ENCODE results near the gene RALGAPB.
"Not testable (repeated sequence)": the region's sequence is repeated elsewhere in the genome, so short reads cannot be mapped to it uniquely, and the experiment has no call there.

The RALGAPB gene

DNA sequence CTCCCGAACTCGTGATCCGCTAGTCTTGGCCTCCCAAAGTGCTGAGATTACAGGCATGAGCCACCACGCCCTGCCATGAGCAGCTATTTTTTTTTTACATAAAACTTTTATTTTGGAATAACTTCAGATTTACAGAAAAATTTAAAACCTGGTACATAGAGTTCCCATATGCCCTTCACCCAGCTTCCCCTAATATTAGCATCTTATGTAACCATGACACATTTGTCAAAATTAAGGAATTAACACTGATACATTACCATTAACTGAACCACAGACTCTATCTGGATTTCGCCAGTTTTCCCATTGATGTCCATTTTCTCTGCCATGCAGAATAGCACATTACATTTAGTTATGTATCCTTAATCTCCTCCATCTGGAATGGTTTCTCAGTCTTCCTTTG is 14.3 kb upstream of the RALGAPB start:
- H3K27me3 ChIP-seq = no peaks in the 10 kb centered on the region
- no peaks in the 10 kb centered on the region for H3K9me3 ChIP-seq
- no peak for DNase-seq
- H3K4me3 ChIP-seq = no peak overlapping the region
- H3K4me1 ChIP-seq = no peaks in the 10 kb centered on the region
- intact Hi-C loops (cut with DNase I; ENCODE audit: low total_unique reads) = no loop called here
- H3K36me3 ChIP-seq = no peaks in the 10 kb centered on the region
- TF ChIP-seq, protein P1, sequence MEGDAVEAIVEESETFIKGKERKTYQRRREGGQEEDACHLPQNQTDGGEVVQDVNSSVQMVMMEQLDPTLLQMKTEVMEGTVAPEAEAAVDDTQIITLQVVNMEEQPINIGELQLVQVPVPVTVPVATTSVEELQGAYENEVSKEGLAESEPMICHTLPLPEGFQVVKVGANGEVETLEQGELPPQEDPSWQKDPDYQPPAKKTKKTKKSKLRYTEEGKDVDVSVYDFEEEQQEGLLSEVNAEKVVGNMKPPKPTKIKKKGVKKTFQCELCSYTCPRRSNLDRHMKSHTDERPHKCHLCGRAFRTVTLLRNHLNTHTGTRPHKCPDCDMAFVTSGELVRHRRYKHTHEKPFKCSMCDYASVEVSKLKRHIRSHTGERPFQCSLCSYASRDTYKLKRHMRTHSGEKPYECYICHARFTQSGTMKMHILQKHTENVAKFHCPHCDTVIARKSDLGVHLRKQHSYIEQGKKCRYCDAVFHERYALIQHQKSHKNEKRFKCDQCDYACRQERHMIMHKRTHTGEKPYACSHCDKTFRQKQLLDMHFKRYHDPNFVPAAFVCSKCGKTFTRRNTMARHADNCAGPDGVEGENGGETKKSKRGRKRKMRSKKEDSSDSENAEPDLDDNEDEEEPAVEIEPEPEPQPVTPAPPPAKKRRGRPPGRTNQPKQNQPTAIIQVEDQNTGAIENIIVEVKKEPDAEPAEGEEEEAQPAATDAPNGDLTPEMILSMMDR (IDR thresholded peaks at IDR 0.05) = no peak
- no peak overlapping the region for H3K27ac ChIP-seq

DNA sequence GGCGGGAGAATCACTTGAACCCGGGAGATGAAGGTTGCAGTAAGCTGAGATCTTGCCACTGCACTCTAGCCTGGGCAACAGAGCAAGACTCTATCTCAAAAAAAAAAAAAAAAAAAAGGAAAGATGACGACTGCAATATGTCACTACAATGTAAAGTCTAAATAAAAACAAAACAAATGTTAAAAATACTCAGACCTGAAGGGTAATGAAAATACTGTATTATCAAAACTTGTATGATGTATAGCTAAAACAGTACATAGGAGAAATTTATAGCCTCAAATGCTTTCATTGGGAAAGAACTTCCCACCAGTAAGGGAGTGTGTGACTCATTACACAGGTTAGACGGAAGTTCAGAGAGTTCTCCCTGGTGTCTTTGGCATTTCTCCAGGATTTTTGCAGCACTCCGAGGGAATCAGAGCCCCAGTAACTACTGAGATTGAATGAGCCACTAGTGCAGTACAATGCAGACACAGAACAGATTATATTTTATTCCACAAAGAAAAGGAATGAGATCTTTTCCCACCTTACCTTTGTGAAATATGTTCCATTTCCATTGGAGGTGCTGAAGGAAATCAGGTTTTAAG is 12.5 kb upstream of the RALGAPB start:
- no peaks in the 10 kb centered on the region for H3K4me1 ChIP-seq
- intact Hi-C loops (cut with DNase I; ENCODE audit: low total_unique reads) = no loop called here
- H3K9me3 ChIP-seq = no peaks in the 10 kb centered on the region
- TF ChIP-seq, protein P1 (IDR thresholded peaks at IDR 0.05) = no peak
- no peak for DNase-seq
- H3K4me3 ChIP-seq = no peak overlapping the region
- no peaks in the 10 kb centered on the region for H3K27me3 ChIP-seq
- H3K27ac ChIP-seq = no peak overlapping the region
- H3K36me3 ChIP-seq = no peaks in the 10 kb centered on the region

DNA sequence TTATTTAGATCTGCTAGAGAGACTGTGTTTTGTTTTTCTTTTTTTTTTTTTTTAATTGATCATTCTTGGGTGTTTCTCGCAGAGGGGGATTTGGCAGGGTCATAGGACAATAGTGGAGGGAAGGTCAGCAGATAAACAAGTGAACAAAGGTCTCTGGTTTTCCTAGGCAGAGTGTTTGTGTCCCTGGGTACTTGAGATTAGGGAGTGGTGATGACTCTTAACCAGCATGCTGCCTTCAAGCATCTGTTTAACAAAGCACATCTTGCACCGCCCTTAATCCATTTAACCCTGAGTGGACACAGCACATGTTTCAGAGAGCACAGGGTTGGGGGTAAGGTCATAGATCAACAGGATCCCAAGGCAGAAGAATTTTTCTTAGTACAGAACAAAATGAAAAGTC is 12.0 kb upstream of the RALGAPB start:
- H3K9me3 ChIP-seq; intact Hi-C loops (cut with DNase I; ENCODE audit: low total_unique reads); H3K27me3 ChIP-seq: not testable (repeated sequence)

DNA sequence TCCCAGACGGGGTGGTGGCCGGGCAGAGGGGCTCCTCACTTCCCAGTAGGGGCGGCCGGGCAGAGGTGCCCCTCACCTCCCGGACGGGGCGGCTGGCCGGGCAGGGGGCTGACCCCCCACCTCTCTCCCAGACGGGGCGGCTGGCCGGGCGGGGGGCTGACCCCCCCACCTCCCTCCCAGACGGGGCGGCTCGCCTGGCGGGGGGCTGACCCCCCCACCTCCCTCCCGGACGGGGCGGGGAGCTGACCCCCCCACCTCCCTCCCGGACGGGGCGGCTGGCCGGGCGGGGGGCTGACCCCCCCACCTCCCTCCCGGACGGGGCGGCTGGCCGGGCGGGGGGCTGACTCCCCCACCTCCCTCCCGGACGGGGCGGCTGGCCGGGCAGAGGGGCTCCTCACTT is 11.5 kb upstream of the RALGAPB start:
- DNase-seq; H3K9me3 ChIP-seq; H3K36me3 ChIP-seq; intact Hi-C loops (cut with DNase I; ENCODE audit: low total_unique reads); H3K27me3 ChIP-seq; H3K4me3 ChIP-seq; H3K27ac ChIP-seq; H3K4me1 ChIP-seq: not testable (repeated sequence)

More for the DNA sequence above, 12.0 kb upstream of the RALGAPB start:
- H3K4me1 ChIP-seq, H3K36me3 ChIP-seq, DNase-seq, H3K27ac ChIP-seq, H3K4me3 ChIP-seq: not testable (repeated sequence)

DNA sequence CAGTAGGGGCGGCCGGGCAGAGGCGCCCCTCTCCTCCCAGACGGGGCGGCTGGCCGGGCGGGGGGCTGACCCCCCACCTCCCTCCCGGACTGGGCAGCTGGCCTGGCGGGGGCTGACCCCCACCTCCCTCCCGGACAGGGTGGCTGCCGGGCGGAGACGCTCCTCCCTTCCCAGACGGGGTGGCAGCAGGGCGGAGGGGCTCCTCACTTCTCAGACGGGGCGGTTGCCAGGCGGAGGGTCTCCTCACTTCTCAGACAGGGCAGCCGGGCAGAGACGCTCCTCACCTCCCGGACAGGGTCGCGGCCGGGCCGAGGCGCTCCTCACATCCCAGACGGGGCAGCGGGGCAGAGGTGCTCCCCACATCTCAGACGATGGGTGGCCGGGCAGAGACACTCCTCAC is 11.1 kb upstream of the RALGAPB start:
- intact Hi-C loops (cut with DNase I; ENCODE audit: low total_unique reads); DNase-seq; H3K9me3 ChIP-seq; H3K4me1 ChIP-seq; H3K27ac ChIP-seq; H3K27me3 ChIP-seq; H3K4me3 ChIP-seq; H3K36me3 ChIP-seq: not testable (repeated sequence)

DNA sequence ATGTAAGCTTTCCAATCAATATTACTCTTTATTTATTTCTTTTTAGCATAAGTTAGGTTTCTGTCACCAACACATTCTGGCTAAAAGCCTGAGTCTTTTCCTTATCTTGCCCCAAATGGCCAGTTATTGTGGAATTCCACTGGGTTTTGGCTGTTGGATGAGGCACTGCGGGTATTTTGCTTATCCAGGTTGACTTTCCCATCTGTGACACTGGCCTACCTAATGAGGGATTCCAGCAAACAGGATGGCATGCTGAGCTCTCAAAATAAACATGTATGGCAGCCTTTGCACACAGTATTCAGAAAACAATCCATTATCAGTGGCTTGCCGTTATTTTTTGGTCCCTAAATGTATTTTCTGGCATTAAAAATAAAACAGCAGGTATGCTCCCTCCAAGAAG is 6.5 kb upstream of the RALGAPB start:
- intact Hi-C loops (cut with DNase I; ENCODE audit: low total_unique reads) = no loop called here
- DNase-seq = no peak
- TF ChIP-seq, protein P1 (IDR thresholded peaks at IDR 0.05) = no peak

DNA sequence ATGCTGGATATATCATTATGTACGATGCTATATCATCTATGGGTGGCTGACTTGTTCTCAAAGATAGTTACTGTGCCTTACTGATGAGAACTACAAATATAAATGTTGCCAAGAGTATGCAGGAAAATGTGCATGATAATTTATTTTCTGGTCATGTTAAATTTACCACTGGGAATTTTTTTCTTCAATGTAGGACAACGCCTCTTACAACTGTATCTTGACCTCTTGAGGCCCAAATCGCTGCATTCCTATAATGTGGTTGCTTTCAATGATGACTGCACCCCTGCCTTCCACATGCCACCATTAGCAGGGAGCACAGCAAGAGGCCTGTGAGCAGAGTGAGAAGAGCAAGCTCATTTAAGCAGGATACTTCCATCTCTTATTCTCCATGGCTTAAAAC is 5.7 kb upstream of the RALGAPB start:
- H3K9me3 ChIP-seq = no peaks in the 10 kb centered on the region
- TF ChIP-seq, protein P1 (IDR thresholded peaks at IDR 0.05) = no peak
- no peaks in the 10 kb centered on the region for H3K27me3 ChIP-seq
- H3K27ac ChIP-seq = no peak overlapping the region
- peaks cover 0 to 8% (median 0%) of the 10 kb centered on the region in 4 donors for H3K4me1 ChIP-seq
- no peak overlapping the region for H3K4me3 ChIP-seq
- intact Hi-C loops (cut with DNase I; ENCODE audit: low total_unique reads) = no loop called here
- no peaks in the 10 kb centered on the region for H3K36me3 ChIP-seq
- no peak for DNase-seq

More for the DNA sequence above, 6.5 kb upstream of the RALGAPB start:
- Histone ChIP-seq H3K27me3 (no peaks in the 10 kb centered on the region), H3K4me3 (no peak overlapping the region), H3K4me1 (no peaks in the 10 kb centered on the region), H3K27ac (no peak overlapping the region), H3K36me3 (no peaks in the 10 kb centered on the region), H3K9me3 (no peaks in the 10 kb centered on the region)
